ENCODE measurements around the gene LPO.

Gene LPO

DNA sequence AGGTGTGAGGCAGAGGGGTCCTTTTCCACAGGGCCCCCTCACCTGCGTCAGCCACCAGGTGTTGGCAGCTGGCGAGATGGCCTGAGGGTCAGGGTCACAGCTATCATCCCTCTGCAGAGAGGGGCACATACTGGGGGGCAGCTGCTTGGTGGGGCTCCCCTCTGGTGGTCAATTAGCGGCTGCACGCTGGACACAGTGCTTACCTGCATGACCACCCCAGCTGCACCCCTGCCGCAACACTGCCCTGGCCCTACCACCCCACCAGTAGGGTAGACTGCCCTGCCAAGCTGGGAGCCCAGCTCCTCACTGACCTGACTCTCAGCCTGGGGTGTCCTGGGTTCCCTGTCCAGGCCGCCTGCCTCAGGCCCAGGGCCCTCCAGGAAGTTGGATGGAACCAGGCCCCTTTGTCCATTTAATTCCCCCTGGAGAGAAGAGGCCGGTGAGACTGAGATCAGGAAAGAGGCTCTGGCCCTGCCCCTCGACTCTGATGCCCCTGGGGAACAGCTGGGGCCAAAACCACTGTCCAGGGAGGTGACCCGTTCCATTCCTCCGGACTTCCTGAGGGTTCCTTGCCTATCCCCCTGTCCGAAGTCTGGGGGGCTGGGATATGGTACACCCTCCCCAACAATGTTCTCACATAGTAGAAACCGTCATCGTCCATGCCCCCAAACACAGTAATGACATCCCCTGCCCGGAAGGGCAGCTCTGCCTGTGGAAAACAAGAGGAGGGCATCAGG is 66.5 kb downstream of the LPO start:
- DNase-seq (ENCODE audit: low spot score), result no peak
- TF ChIP-seq, protein P1, sequence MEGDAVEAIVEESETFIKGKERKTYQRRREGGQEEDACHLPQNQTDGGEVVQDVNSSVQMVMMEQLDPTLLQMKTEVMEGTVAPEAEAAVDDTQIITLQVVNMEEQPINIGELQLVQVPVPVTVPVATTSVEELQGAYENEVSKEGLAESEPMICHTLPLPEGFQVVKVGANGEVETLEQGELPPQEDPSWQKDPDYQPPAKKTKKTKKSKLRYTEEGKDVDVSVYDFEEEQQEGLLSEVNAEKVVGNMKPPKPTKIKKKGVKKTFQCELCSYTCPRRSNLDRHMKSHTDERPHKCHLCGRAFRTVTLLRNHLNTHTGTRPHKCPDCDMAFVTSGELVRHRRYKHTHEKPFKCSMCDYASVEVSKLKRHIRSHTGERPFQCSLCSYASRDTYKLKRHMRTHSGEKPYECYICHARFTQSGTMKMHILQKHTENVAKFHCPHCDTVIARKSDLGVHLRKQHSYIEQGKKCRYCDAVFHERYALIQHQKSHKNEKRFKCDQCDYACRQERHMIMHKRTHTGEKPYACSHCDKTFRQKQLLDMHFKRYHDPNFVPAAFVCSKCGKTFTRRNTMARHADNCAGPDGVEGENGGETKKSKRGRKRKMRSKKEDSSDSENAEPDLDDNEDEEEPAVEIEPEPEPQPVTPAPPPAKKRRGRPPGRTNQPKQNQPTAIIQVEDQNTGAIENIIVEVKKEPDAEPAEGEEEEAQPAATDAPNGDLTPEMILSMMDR (IDR thresholded peaks at IDR 0.05; ENCODE audit: extremely low read depth, insufficient read depth, missing control alignments), result no peak
- in situ Hi-C loops (cut with MboI; ENCODE audit: low pct_unique_long_range_greater_than_20kb, low sequenced_read_pairs, unreplicated experiment), result loop anchor here (10.0 kb wide), 1 partner anchor 140 kb away; no protein-coding TSS in a partner anchor

DNA sequence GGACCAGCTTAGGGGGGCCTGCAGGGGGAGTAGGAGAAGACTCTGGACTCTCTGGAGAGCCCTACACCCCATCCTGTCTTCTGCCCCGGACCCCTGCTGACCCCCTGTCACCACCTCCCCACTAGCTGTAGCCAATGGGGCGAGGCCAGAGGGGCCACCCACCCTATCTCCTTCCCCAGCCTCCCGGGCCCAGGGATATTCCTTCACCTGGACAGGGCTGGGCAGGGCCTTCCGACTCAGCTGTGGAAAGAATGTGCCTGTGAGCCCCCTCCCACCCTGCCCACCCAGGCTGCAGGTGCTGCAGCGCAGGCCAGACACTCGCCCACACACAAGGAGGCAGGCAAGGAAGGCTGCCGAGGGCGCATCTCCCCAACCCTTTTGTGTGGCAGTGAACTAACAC is 67.2 kb downstream of the LPO start:
- TF ChIP-seq, protein P1 (IDR thresholded peaks at IDR 0.05; ENCODE audit: extremely low read depth, insufficient read depth, missing control alignments), result no peak
- in situ Hi-C loops (cut with MboI; ENCODE audit: low pct_unique_long_range_greater_than_20kb, low sequenced_read_pairs, unreplicated experiment), result loop anchor here (10.0 kb wide), 1 partner anchor 139 kb away; no protein-coding TSS in a partner anchor
- no peak for DNase-seq (ENCODE audit: low spot score)

DNA sequence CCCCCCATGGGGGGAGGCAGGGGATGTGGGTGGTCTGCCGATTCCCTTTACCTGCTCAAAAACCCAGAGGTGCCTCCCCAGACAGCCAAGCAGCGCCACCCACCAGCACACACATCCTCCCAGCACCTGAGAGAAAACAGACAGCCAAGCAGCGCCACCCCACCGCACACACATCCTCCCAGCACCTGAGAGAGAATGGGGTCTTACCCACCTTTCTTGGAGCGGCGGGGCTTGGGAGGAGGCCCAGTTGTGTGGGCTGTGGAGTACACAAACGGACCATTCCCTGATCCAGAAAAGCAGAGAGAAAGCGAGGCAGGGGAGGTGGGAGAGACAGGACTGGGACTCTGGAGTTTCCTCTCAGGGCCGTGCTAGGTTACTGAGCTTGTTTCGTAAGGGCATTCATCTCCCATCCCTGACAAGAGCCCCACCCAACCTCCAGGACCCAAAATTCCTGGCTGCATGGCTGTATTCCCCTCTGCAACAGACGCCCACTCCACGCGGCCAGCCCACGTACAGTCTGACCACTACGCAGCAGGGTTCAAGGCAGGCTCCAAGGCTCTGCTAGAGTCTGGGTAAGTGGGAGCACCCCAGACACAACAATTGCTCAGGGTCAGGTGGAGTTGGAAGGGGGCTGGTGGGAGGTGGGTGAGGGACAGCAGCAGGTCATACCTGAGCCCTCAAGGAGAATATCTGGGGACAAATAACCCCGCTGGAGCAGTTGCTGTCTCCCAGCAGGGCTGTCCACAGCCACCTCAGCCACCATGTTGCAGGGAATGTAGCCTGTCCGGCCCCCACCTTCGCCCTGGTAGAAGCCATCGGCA is 68.0 kb downstream of the LPO start:
- no peak for DNase-seq (ENCODE audit: low spot score)
- TF ChIP-seq, protein P1 (IDR thresholded peaks at IDR 0.05; ENCODE audit: extremely low read depth, insufficient read depth, missing control alignments), result no peak
- in situ Hi-C loops (cut with MboI; ENCODE audit: low pct_unique_long_range_greater_than_20kb, low sequenced_read_pairs, unreplicated experiment), result loop anchor here (10.0 kb wide), 1 partner anchor 138 kb away; no protein-coding TSS in a partner anchor

- TF ChIP-seq, protein P1 (IDR thresholded peaks at IDR 0.05; ENCODE audit: extremely low read depth, insufficient read depth, missing control alignments), result no peak
- in situ Hi-C loops (cut with MboI; ENCODE audit: low pct_unique_long_range_greater_than_20kb, low sequenced_read_pairs, unreplicated experiment), result loop anchor here (10.0 kb wide), 1 partner anchor 137 kb away; no protein-coding TSS in a partner anchor
- DNase-seq (ENCODE audit: low spot score), result no peak
These were observed 69.2 kb downstream of the LPO start for GRCh38 chr17:58307468-58308172.

DNA sequence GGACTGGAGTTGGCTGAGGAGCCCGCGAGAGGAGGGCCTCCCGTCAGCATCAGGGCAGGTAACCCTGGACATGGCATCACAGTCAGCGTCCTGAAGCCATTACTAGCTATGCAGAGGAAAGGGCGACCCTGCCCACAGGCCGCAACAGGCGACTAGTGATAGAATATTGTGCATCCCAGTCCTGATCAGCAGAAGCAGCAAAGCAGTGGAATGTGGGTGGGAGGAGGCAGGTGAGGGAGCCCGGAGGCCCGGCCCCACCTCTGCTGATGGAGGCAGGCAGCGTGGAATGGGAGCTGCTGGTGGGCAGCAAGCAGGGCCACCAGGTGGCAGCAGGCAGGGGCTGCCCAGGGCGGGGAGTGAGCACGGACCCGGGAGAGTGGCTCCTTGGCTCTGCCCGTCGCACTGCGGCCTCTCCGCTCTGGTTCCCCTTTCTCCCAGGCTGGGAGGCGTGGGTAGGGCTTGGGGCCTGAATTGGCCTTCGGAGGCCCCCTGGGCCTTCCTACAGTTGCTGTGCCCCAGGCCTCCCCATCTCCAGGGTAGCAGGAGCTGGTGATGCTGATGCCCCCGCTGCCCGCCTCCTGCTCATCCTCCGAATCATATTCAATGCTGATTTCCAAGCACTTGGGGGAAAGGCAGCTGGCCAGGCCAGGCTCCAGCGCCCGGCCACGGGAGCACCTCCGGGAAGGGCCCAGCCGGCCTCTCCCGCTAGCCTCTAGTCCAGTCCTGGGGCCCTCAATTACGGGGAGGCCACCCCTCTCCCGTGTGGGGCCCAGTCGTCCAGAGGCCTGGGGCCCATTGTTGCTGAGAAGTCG is 70.0 kb downstream of the LPO start:
- in situ Hi-C loops (cut with MboI; ENCODE audit: low pct_unique_long_range_greater_than_20kb, low sequenced_read_pairs, unreplicated experiment), result loop anchor here (10.0 kb wide), 1 partner anchor 136 kb away; no protein-coding TSS in a partner anchor
- DNase-seq (ENCODE audit: low spot score), result no peak
- TF ChIP-seq, protein P1 (IDR thresholded peaks at IDR 0.05; ENCODE audit: extremely low read depth, insufficient read depth, missing control alignments), result peak; percentile 43

All from GM13977 (cell line).